Naive thymus-derived CD8-positive, alpha-beta T cell (primary cell): Measurements from ENCODE around the gene COL6A2. TPM values are rescaled to one million over a fixed set of nuclear protein-coding genes. Genes with fewer than 3 reads are reported as not detected.

Source experiments
- ATAC-seq, 2 donors: fragments of 150-1000 bp; cut with Tn5 transposase in 1 of 2; sonication (Bioruptor Pico), chemical (Tn5 transposase) in 1 of 2; 1 replicate in 1 of 2; 2 replicates in 1 of 2; pipeline ENCODE4 v1.10.0; 2021; ENCODE audit warnings: mild to moderate bottlenecking in 2 of 2, moderate library complexity in 2 of 2
- POLR2A ChIA-PET: fragments of 350-600 bp; sonication (Branson Sonifier 250); formaldehyde crosslinking; loops from one replicate; lab custom pipeline; 2021; ENCODE audit warnings: antibody characterized with exemption; lab: Charles Lee
- DNase-seq, 10 donors: peaks; one replicate each; pipeline versions ENCODE4 v3.0.0 to v3.0.0-alpha.2; 2020 to 2022
- H3K27ac Mint-ChIP-seq, 10 donors: one replicate each; pipeline ENCODE4 v1.8.0; 2020 to 2022; ENCODE audit warnings: mild to moderate bottlenecking in 10 of 10, mixed read lengths in 10 of 10, moderate library complexity in 4 of 10, inconsistent platforms in 1 of 10
- H3K27me3 Mint-ChIP-seq, 5 donors: one replicate each; pipeline ENCODE4 v1.8.0; 2021 to 2022; ENCODE audit warnings: mixed read lengths in 5 of 5
- H3K36me3 Mint-ChIP-seq, 3 donors: one replicate each; pipeline ENCODE4 v1.8.0; 2020 to 2022; ENCODE audit warnings: mixed read lengths in 3 of 3, mild to moderate bottlenecking in 2 of 3, inconsistent platforms in 1 of 3
- H3K4me1 Mint-ChIP-seq, 4 donors: one replicate each; pipeline ENCODE4 v1.8.0; 2021 to 2022; ENCODE audit warnings: mixed read lengths in 4 of 4
- H3K4me3 Mint-ChIP-seq, 10 donors: one replicate each; pipeline ENCODE4 v1.8.0; 2020 to 2022; ENCODE audit warnings: mild to moderate bottlenecking in 10 of 10, mixed read lengths in 10 of 10, moderate library complexity in 6 of 10, inconsistent platforms in 1 of 10
- H3K9me3 Mint-ChIP-seq, 9 donors: one replicate each; pipeline ENCODE4 v1.8.0; 2020 to 2022; ENCODE audit warnings: mixed read lengths in 9 of 9, mild to moderate bottlenecking in 3 of 9, inconsistent platforms in 1 of 9, moderate library complexity in 1 of 9
- polyA plus RNA-seq, 3 donors: library from polyadenylated mRNA; unstranded; fragments of 300-500 nt; fragmentation: Illumina TruSeq; gene quantifications; one replicate each; pipeline ENCODE4 v1.2.3, GENCODE V29; 2021
- total RNA-seq, 8 experiments: library from RNA in 2 of 8; stranded (reverse) in 2 of 8; gene quantifications; one replicate each; pipeline ENCODE4 v1.2.3 and lab custom pipeline; 2021 to 2026

The COL6A2 gene
- total and polyA plus RNA-seq, 5 experiments from 2014 or later, result 3.8 to 98.8 (median 13.4) TPM

GRCh38 chr21:46115441-46116188 lies 17.7 kb downstream of the COL6A2 start:
- POLR2A ChIA-PET, result no interaction called here
- H3K9me3 Mint-ChIP-seq, result peaks cover 0 to 3% (median 0%) of the 10 kb centered on the region in 9 donors
- peaks cover 0 to 29% (median 13%) of the 10 kb centered on the region in 3 donors for H3K36me3 Mint-ChIP-seq

GRCh38 chr21:46116189-46116775 lies 18.4 kb downstream of the COL6A2 start:
- ATAC-seq (no peak), DNase-seq (peak in 2 of 10 donors; percentile 0 to 46)
- H3K4me1 Mint-ChIP-seq, result no peaks in the 10 kb centered on the region
- H3K27me3 Mint-ChIP-seq, result no peaks in the 10 kb centered on the region
- H3K36me3 Mint-ChIP-seq, result peaks cover 0 to 29% (median 13%) of the 10 kb centered on the region in 3 donors
- H3K4me3 Mint-ChIP-seq, result no peak overlapping the region
- peaks cover 0 to 3% (median 0%) of the 10 kb centered on the region in 9 donors for H3K9me3 Mint-ChIP-seq
- POLR2A ChIA-PET, result no interaction called here
- peak overlapping the region in 1 of 10 donors; percentile 72 for H3K27ac Mint-ChIP-seq

More at GRCh38 chr21:46115441-46116188, 17.7 kb downstream of the COL6A2 start:
- Mint-ChIP-seq H3K4me3 (no peak overlapping the region), H3K4me1 (no peaks in the 10 kb centered on the region), H3K27ac (no peak overlapping the region), H3K27me3 (no peaks in the 10 kb centered on the region)
- DNase-seq (peak in 3 of 10 donors; percentile 2 to 37 (median 3)), ATAC-seq (no peak)

GRCh38 chr21:46116776-46117585 lies 19.1 kb downstream of the COL6A2 start:
- Mint-ChIP-seq H3K4me3 (no peak overlapping the region), H3K36me3 (peaks cover 0 to 29% (median 13%) of the 10 kb centered on the region in 3 donors), H3K9me3 (peaks cover 0 to 3% (median 0%) of the 10 kb centered on the region in 9 donors), H3K4me1 (peaks cover 0 to under 1% (median 0%) of the 10 kb centered on the region in 4 donors), H3K27ac (peak overlapping the region in 1 of 10 donors; percentile 72), H3K27me3 (no peaks in the 10 kb centered on the region)
- POLR2A ChIA-PET, result no interaction called here
- no peak for ATAC-seq
- peak in 2 of 10 donors; percentile 1 to 54 for DNase-seq

DNA sequence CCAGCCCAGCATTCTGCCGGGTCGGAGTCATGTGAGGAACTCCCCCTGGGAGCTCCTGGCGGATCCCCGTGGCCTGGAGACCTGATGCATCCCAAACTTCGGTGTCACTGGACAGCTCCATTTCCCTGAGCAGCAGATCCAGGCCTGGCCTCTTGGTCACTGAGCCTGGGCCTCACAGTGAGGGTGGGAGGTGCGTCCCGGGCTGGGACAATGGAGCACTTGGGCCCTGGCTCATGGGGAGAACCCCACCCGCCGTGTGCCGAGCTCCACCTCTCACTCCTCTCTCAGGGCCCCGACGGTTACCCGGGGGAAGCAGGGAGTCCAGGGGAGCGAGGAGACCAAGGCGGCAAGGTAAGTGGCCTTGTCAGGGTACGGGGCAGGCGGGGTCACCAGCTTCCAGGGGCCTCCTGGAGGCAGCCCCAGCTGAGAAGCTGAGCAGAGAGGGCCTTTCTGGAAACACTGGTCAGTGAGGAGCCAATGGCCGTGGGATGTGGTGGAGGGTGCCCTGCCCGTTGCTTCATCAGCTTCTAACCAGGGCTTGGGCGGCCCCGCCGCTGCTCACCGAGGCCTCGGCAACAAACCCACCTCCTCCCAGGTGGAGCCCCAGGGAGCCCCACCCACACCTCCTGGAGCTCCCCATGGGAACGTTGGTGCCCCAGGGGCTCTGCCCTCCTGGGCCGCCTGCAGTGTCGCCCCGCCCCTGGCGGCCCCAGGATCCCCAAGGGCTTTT lies 19.8 kb downstream of the COL6A2 start:
- no peak overlapping the region for H3K4me3 Mint-ChIP-seq
- ATAC-seq, result no peak
- POLR2A ChIA-PET, result no interaction called here
- peaks cover 0 to 28% (median 15%) of the 10 kb centered on the region in 3 donors for H3K36me3 Mint-ChIP-seq
- H3K27ac Mint-ChIP-seq, result no peak overlapping the region
- DNase-seq, result peak in 1 of 10 donors; percentile 2
- H3K4me1 Mint-ChIP-seq, result peaks cover 0 to 2% (median 0%) of the 10 kb centered on the region in 4 donors
- no peaks in the 10 kb centered on the region for H3K27me3 Mint-ChIP-seq
- H3K9me3 Mint-ChIP-seq, result peaks cover 0 to 3% (median 0%) of the 10 kb centered on the region in 9 donors

DNA sequence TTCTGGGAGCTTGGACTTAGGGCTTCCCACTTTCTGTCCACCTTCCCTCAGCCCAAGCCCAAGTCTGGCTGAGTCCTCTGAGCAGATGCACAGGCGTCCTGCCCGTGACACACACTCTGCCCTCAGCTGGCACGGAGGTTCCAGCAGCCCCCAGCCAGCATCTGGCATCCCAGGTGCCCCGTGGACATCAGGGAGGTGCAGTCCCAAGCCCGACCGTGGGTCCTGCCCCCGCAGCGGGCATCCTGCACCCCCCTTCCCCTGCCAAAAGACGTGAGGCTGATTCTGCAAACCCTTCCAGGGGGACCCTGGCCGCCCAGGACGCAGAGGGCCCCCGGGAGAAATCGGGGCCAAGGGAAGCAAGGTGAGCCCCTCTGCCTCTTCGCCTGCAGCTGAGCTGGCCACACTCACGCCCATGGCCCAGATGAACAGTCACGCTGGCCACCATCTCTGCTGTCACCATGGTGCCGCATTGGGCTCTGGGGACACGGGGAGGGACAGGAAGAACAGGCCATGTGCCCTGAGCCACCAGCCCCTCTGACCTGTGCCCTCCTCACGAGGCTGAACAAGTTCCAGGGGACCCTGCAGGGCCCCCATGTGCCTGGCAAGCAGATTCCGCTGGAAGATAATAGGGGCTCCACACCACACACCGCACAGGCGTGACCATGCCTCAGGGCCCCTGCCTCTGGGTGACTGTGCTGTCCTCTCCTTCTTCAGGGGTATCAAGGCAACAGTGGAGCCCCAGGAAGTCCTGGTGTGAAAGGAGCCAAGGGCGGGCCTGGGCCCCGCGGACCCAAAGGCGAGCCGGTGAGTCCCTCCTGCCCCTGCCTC lies 20.6 kb downstream of the COL6A2 start:
- H3K4me3 Mint-ChIP-seq, result no peak overlapping the region
- H3K27me3 Mint-ChIP-seq, result no peaks in the 10 kb centered on the region
- POLR2A ChIA-PET, result no interaction called here
- H3K27ac Mint-ChIP-seq, result no peak overlapping the region
- peaks cover 0 to 3% (median 0%) of the 10 kb centered on the region in 9 donors for H3K9me3 Mint-ChIP-seq
- H3K4me1 Mint-ChIP-seq, result peaks cover 0 to 2% (median 0%) of the 10 kb centered on the region in 4 donors
- ATAC-seq, result no peak
- DNase-seq, result peak in 2 of 10 donors; percentile 2 to 53
- peaks cover 0 to 23% (median 14%) of the 10 kb centered on the region in 3 donors for H3K36me3 Mint-ChIP-seq

DNA sequence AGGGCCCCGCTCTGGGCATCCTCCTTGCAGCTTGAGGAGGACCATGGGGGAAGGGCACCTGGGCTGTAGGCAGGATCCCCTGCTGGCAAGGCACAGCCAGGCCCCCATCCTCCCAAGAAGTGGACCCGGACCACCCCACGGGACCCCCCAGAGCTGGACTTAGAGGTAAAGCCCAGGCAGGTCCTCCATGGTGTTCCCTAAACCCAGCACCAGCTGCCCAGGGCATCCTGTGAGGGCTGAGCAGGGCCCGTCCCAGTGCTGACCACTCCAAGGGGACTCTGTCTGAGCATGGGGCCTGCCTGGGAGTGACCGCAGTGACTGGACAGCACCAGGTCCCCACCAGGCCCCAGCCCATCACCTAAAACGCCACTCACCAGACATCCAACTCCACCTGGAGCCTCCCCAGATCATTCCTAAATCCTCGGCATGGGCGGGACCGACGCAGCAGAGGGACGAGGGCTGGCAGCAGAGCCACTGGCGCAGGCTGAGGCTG lies 21.3 kb downstream of the COL6A2 start:
- peaks cover 0 to 19% (median 9%) of the 10 kb centered on the region in 3 donors for H3K36me3 Mint-ChIP-seq
- H3K27me3 Mint-ChIP-seq, result no peaks in the 10 kb centered on the region
- H3K4me3 Mint-ChIP-seq, result no peak overlapping the region
- H3K27ac Mint-ChIP-seq, result peak overlapping the region in 1 of 10 donors; percentile 27
- POLR2A ChIA-PET, result no interaction called here
- no peak for ATAC-seq
- peaks cover 0 to 3% (median 0%) of the 10 kb centered on the region in 9 donors for H3K9me3 Mint-ChIP-seq
- H3K4me1 Mint-ChIP-seq, result peaks cover 0 to 2% (median 0%) of the 10 kb centered on the region in 4 donors
- DNase-seq, result peak in 2 of 10 donors; percentile 2 to 59

- DNase-seq, result peak in 3 of 10 donors; percentile 3 to 56 (median 3)
- H3K9me3 Mint-ChIP-seq, result peaks cover 0 to 3% (median 0%) of the 10 kb centered on the region in 9 donors
- no peak for ATAC-seq
- peaks cover 0 to 2% (median 0%) of the 10 kb centered on the region in 4 donors for H3K4me1 Mint-ChIP-seq
- H3K36me3 Mint-ChIP-seq, result peaks cover 0 to 15% (median 3%) of the 10 kb centered on the region in 3 donors
- POLR2A ChIA-PET, result no interaction called here
- H3K27ac Mint-ChIP-seq, result no peak overlapping the region
- H3K27me3 Mint-ChIP-seq, result no peaks in the 10 kb centered on the region
- no peak overlapping the region for H3K4me3 Mint-ChIP-seq
Measured at GRCh38 chr21:46119637-46120271, 21.8 kb downstream of the COL6A2 start.

DNA sequence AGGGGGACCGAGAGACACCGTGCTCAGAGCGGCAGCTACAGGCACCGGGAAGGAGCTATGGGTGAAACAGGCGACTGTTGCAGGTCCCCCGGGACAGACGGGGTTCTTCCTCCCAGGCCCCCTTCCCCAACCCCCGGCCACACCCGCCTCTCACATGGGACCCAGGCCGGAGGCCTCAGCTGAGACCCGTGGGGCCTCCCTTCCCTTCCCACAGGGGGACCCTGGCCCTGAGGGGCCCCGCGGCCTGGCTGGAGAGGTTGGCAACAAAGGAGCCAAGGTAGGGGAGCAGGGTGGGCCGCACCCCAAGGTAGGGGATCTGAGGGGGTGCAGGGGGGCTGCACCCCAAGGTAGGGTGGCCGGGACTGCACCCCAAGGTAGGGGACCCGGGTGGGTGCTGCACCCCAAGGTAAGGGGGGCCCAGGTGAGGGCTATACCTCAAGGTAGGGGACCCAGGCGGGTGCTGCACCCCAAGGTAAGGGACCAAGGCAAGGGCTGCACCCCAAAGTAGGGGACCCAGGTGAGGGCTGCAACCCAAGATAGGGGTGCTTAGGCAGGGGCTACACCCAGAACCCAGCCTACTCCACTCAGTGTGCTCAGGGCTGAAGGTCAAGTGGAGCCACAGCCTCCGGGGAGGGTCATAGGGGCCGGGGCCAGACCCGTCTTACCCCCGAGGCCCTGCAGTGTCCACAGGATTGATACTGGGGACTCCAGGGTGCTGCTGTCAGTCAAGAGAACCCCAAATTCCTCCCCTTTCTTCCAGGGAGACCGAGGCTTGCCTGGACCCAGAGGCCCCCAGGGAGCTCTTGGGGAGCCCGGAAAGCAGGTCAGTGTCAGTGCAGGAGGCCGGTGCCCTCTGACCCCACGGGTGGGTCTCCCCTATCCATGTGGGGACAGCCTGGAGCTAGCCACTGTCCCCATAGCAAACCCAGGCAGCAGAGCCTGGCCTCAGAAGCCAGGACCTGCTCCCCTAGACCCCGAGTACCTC lies 22.7 kb downstream of the COL6A2 start:
- ATAC-seq, result no peak

GRCh38 chr21:46121286-46122221 lies 23.6 kb downstream of the COL6A2 start:
- no peak overlapping the region for H3K4me3 Mint-ChIP-seq
- peaks cover 0 to 11% (median 2%) of the 10 kb centered on the region in 3 donors for H3K36me3 Mint-ChIP-seq
- no peaks in the 10 kb centered on the region for H3K9me3 Mint-ChIP-seq
- peaks cover 0 to 2% (median 0%) of the 10 kb centered on the region in 4 donors for H3K4me1 Mint-ChIP-seq
- POLR2A ChIA-PET, result no interaction called here
- H3K27me3 Mint-ChIP-seq, result no peaks in the 10 kb centered on the region
- peak overlapping the region in 1 of 10 donors; percentile 76 for H3K27ac Mint-ChIP-seq
- ATAC-seq (no peak), DNase-seq (peak in 3 of 10 donors; percentile 4 to 59 (median 15))

More for the DNA sequence above, 22.7 kb downstream of the COL6A2 start:
- H3K27me3 Mint-ChIP-seq, result no peaks in the 10 kb centered on the region
- H3K27ac Mint-ChIP-seq, result no peak overlapping the region
- peak in 3 of 10 donors; percentile 3 to 58 (median 14) for DNase-seq
- H3K4me3 Mint-ChIP-seq, result no peak overlapping the region
- no peaks in the 10 kb centered on the region for H3K9me3 Mint-ChIP-seq
- peaks cover 0 to 2% (median 0%) of the 10 kb centered on the region in 4 donors for H3K4me1 Mint-ChIP-seq
- peaks cover 0 to 12% (median 2%) of the 10 kb centered on the region in 3 donors for H3K36me3 Mint-ChIP-seq
- POLR2A ChIA-PET, result no interaction called here
